HCT116 (cell line): ENCODE measurements around the gene AMMECR1. TPM values are rescaled to one million over a fixed set of nuclear protein-coding genes. Genes with fewer than 3 reads are reported as not detected.

Experiments
- ATAC-seq: fragments of 200-7000 bp; cut with Tn5 transposase; 2 replicates; pipeline ENCODE4 v1.9.1; 2020; ENCODE audit warnings: mild to moderate bottlenecking, moderate library complexity
- BruUV-seq: library from RNA; stranded (reverse); fragments of 400-500 nt; replicated peaks from 2 replicates; lab custom pipeline; 2021; lab: Mats Ljungman, UMichigan
- CTCF ChIA-PET: fragments of 300-600 bp; sonication (Branson Sonifier 250); formaldehyde crosslinking; loops from one replicate; lab custom pipeline; 2021; ENCODE audit warnings: antibody characterized with exemption; lab: Charles Lee
- POLR2A ChIA-PET: fragments of 300-600, 350-600 bp; sonication (Branson Sonifier 250); formaldehyde crosslinking; loops from one replicate; lab custom pipeline; 2021; ENCODE audit warnings: antibody characterized with exemption; lab: Charles Lee
- RAD21 ChIA-PET, 2 experiments: fragments of 300-600 bp; sonication (Branson Sonifier 250); formaldehyde crosslinking; loops; one replicate each; lab custom pipeline; 2023; ENCODE audit warnings: low total read pairs in 2 of 2; ENCODE audit not compliant: uncharacterized antibody in 2 of 2, unreplicated experiment in 2 of 2, low non-redundant PET in 1 of 2; lab: Charles Lee
- DNase-seq: peaks from one replicate; pipeline ENCODE4 v3.0.0-alpha.2; 2010; ENCODE audit warnings: low read depth, low spot score
- H2AFZ ChIP-seq: fragments of 200-600 bp; shearing (Covaris generic), sonication (generic); 2 replicates; pipeline ENCODE4 v1.6.1; 2017; ENCODE audit warnings: low read depth, mixed run types, mixed read lengths, antibody characterized with exemption, low read length; ENCODE audit not compliant: poor library complexity, severe bottlenecking
- H3K27ac ChIP-seq: 2 replicates; pipeline ENCODE4 v1.5.1; 2012; ENCODE audit warnings: low read depth, low read length
- H3K27me3 ChIP-seq: fragments of 200-600 bp; sonication (generic); 2 replicates; pipeline ENCODE4 v1.6.1; 2016; ENCODE audit warnings: mixed run types, low read length, mixed read lengths; ENCODE audit not compliant: insufficient read depth
- H3K36me3 ChIP-seq, 2 experiments: fragments of 200-500 bp in 1 of 2; fragments of 200-600 bp in 1 of 2; sonication (Bioruptor generic) in 1 of 2; sonication (generic) in 1 of 2; 2 replicates each; pipeline versions ENCODE4 v1.5.1 to v1.6.1; 2014 to 2016; ENCODE audit warnings: low read length in 2 of 2, inconsistent platforms in 1 of 2, mixed read lengths in 1 of 2, mixed run types in 1 of 2; ENCODE audit not compliant: insufficient read depth in 2 of 2, control insufficient read depth in 1 of 2
- H3K4me1 ChIP-seq, 2 experiments: fragments of 200-600 bp in 1 of 2; sonication (generic) in 1 of 2; 2 replicates each; pipeline versions ENCODE4 v1.5.1 to v1.6.1; 2012 to 2017; ENCODE audit warnings: low read length in 2 of 2, inconsistent platforms in 1 of 2, mild to moderate bottlenecking in 1 of 2, mixed read lengths in 1 of 2, mixed run types in 1 of 2, moderate library complexity in 1 of 2; ENCODE audit not compliant: insufficient read depth in 2 of 2, control insufficient read depth in 1 of 2
- H3K4me2 ChIP-seq: fragments of 200-600 bp; sonication (generic); 2 replicates; pipeline ENCODE4 v1.6.1; 2017; ENCODE audit warnings: mixed run types, low read length, mixed read lengths
- H3K4me3 ChIP-seq, 2 experiments: fragments of 200-600 bp in 1 of 2; sonication (generic) in 1 of 2; replicated peaks in 1 of 2; 2 replicates each; pipeline ENCODE4 v1.5.1; 2011 to 2016; ENCODE audit warnings: low read length in 2 of 2, control low read depth in 1 of 2, low read depth in 1 of 2, mild to moderate bottlenecking in 1 of 2, mixed read lengths in 1 of 2, mixed run types in 1 of 2
- H3K79me2 ChIP-seq: fragments of 200-600 bp; sonication (generic); 2 replicates; pipeline ENCODE4 v1.6.1; 2017; ENCODE audit warnings: mild to moderate bottlenecking, mixed run types, low read length, moderate library complexity, mixed read lengths; ENCODE audit not compliant: insufficient read depth
- H3K9ac ChIP-seq: fragments of 200-600 bp; sonication (generic); 2 replicates; pipeline ENCODE4 v1.6.1; 2016; ENCODE audit warnings: low read length, mixed read lengths
- H3K9me2 ChIP-seq: fragments of 200-600 bp; sonication (generic), shearing (Covaris generic); 2 replicates; pipeline ENCODE4 v1.6.1; 2017; ENCODE audit warnings: mixed run types, mild to moderate bottlenecking, moderate library complexity; ENCODE audit not compliant: insufficient read depth
- H3K9me3 ChIP-seq, 2 experiments: fragments of 200-500 bp in 1 of 2; fragments of 200-600 bp in 1 of 2; sonication (Bioruptor generic) in 1 of 2; sonication (generic) in 1 of 2; 2 replicates each; pipeline ENCODE4 v1.6.1; 2014 to 2017; ENCODE audit warnings: low read length in 2 of 2, mixed read lengths in 2 of 2, inconsistent platforms in 1 of 2, low read depth in 1 of 2, mild to moderate bottlenecking in 1 of 2, mixed run types in 1 of 2, moderate library complexity in 1 of 2; ENCODE audit not compliant: control insufficient read depth in 1 of 2, insufficient read depth in 1 of 2
- H4K20me1 ChIP-seq: fragments of 200-600 bp; sonication (generic), shearing (Covaris generic); 2 replicates; pipeline ENCODE4 v1.6.1; 2017; ENCODE audit warnings: mixed run types, mild to moderate bottlenecking, moderate library complexity; ENCODE audit not compliant: insufficient read depth
- CBX3 ChIP-seq: IDR thresholded peaks from 2 replicates; pipeline ENCODE4 v1.6.1; 2012; ENCODE audit warnings: low read depth
- CEBPB ChIP-seq: IDR thresholded peaks from 2 replicates; pipeline ENCODE4 v1.6.1; 2012; ENCODE audit warnings: low read depth
- ELF1 ChIP-seq: IDR thresholded peaks from 2 replicates; pipeline ENCODE4 v1.6.1; 2012; ENCODE audit warnings: low read depth, borderline replicate concordance
- EZH2 ChIP-seq: fragments of 200-600 bp; sonication (generic); IDR thresholded peaks from 2 replicates; pipeline ENCODE4 v1.6.1; 2017; ENCODE audit warnings: antibody characterized with exemption, mixed run types
- EZH2phosphoT487 ChIP-seq: fragments of 200-600 bp; IDR thresholded peaks from 2 replicates; pipeline ENCODE4 v1.6.1; 2018; ENCODE audit warnings: antibody characterized with exemption, borderline replicate concordance
- FOSL1 ChIP-seq: IDR thresholded peaks from 2 replicates; pipeline ENCODE4 v1.6.1; 2012; ENCODE audit warnings: low read depth
- JUND ChIP-seq: IDR thresholded peaks from 2 replicates; pipeline ENCODE4 v1.6.1; 2012
- POLR2A ChIP-seq: IDR thresholded peaks from 2 replicates; pipeline ENCODE4 v1.7.0; 2011; ENCODE audit warnings: borderline replicate concordance; ENCODE audit not compliant: insufficient read depth, insufficient read length; ENCODE audit errors: extremely low read depth
- POLR2AphosphoS5 ChIP-seq: IDR thresholded peaks from 2 replicates; pipeline ENCODE4 v1.6.1; 2011; ENCODE audit warnings: mild to moderate bottlenecking, low read depth, low read length, moderate library complexity
- RAD21 ChIP-seq: IDR thresholded peaks from 2 replicates; pipeline ENCODE4 v1.6.1; 2012; ENCODE audit warnings: low read depth, mild to moderate bottlenecking
- SIN3A ChIP-seq: IDR thresholded peaks from 2 replicates; pipeline ENCODE4 v1.6.1; 2012; ENCODE audit warnings: low read depth
- SP1 ChIP-seq: IDR thresholded peaks from 2 replicates; pipeline ENCODE4 v1.6.1; 2012; ENCODE audit warnings: low read depth
- SRF ChIP-seq: IDR thresholded peaks from 2 replicates; pipeline ENCODE4 v1.6.1; 2012; ENCODE audit warnings: low read depth
- TCF7L2 ChIP-seq: IDR thresholded peaks from 2 replicates; pipeline ENCODE4 v1.7.0; 2011; ENCODE audit warnings: borderline replicate concordance, inconsistent platforms; ENCODE audit not compliant: insufficient read depth, insufficient read length; ENCODE audit errors: extremely low read depth
- YY1 ChIP-seq: IDR thresholded peaks from 2 replicates; pipeline ENCODE4 v1.6.1; 2011; ENCODE audit warnings: low read length, low read depth, moderate library complexity, mild to moderate bottlenecking; ENCODE audit not compliant: insufficient replicate concordance; ENCODE audit errors: extremely low read depth
- ZFX ChIP-seq: fragments of 450-650 bp; IDR thresholded peaks from 2 replicates; pipeline ENCODE4 v1.6.1; 2017
- ZNF274 ChIP-seq: fragments of 200-500 bp; sonication (Bioruptor generic); IDR thresholded peaks from 2 replicates; pipeline ENCODE4 v1.6.1; 2014; ENCODE audit warnings: mild to moderate bottlenecking, low read depth, low read length, inconsistent platforms
- intact Hi-C: fragments of 100-400 bp; cut with micrococcal nuclease; formaldehyde crosslinking; loops from 2 replicates; pipeline ENCODE4 v1.10.0; 2022
- total RNA-seq: library from RNA; stranded (reverse); gene quantifications from one replicate; pipeline ENCODE4 v1.2.1, GENCODE V29; 2021; ENCODE audit not compliant: unreplicated experiment
- TF ChIP-seq, protein P1 (sequence below): IDR thresholded peaks from 2 replicates; pipeline ENCODE4 v1.6.1; 2012
- TF ChIP-seq, protein P2 (sequence below): IDR thresholded peaks from 2 replicates; pipeline ENCODE4 v1.6.1; 2012; ENCODE audit warnings: low read depth
- TF ChIP-seq, protein P3 (sequence below): IDR thresholded peaks from 2 replicates; pipeline ENCODE4 v1.6.1; 2011; ENCODE audit warnings: mild to moderate bottlenecking, low read length, moderate library complexity; ENCODE audit not compliant: insufficient replicate concordance; ENCODE audit errors: extremely low read depth

AMMECR1 gene
- total RNA-seq, 1 experiment from 2014 or later: 9.2 TPM

DNA sequence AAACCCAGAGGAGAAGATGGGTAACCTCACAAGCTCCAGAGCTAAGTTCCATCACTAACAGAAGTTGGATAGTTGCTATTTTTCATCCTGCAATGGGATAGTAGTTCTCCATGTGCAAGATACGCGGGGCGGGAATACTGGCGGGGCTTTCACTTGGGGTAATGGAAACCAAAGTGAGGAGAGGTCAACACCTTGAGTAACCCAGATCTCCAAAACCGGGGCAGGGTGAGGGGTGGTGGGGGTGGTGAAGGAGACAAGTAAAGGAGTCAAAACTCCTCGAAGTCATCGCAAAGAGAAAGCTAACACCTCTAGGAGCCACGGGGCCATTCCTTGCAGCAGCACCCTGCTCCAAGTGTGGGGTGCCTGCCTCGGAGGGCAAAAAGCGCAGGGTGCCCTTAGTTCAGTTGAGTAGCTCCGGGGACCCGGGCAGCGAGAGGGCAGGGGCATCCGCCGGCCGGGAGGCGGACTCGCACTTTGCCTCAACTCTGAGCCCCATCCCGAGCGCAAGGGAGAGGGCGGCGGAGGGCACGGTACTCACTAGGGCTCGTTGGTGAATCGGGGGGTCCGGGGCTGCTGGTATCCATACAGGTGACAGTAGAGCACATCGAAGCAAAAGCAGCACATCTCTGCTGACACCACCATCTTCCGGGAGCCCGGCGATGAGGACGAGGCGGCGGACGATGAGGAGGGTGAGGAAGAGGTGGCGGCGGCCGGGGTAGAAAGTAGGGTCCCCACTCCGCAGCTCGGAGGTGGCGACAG is 645 bp downstream of the AMMECR1 start:
- H3K27ac ChIP-seq: peak overlapping the region; percentile 63
- H3K79me2 ChIP-seq: peaks cover 38% of the 10 kb centered on the region
- H3K9me3 ChIP-seq: no peaks in the 10 kb centered on the region
- intact Hi-C loops: loop anchor here (5.0 to 10.0 kb wide), 3 partner anchors 90 to 402 kb away; no protein-coding TSS in a partner anchor
- peak overlapping the region; percentile 71 to 75 for H3K4me3 ChIP-seq
- ATAC-seq (peak; percentile 39), DNase-seq (no peak)
- TF ChIP-seq SRF (no peak), JUND (no peak), SP1 (no peak), POLR2AphosphoS5 (no peak), CEBPB (no peak), YY1 (no peak), CBX3 (no peak), SIN3A (no peak), ZNF274 (no peak), EZH2phosphoT487 (no peak), RAD21 (no peak), TCF7L2 (no peak), POLR2A (no peak), ZFX (no peak), FOSL1 (no peak), ELF1 (no peak), EZH2 (no peak)
- TF ChIP-seq, protein P1, sequence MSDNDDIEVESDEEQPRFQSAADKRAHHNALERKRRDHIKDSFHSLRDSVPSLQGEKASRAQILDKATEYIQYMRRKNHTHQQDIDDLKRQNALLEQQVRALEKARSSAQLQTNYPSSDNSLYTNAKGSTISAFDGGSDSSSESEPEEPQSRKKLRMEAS: no peak
- TF ChIP-seq, protein P2, sequence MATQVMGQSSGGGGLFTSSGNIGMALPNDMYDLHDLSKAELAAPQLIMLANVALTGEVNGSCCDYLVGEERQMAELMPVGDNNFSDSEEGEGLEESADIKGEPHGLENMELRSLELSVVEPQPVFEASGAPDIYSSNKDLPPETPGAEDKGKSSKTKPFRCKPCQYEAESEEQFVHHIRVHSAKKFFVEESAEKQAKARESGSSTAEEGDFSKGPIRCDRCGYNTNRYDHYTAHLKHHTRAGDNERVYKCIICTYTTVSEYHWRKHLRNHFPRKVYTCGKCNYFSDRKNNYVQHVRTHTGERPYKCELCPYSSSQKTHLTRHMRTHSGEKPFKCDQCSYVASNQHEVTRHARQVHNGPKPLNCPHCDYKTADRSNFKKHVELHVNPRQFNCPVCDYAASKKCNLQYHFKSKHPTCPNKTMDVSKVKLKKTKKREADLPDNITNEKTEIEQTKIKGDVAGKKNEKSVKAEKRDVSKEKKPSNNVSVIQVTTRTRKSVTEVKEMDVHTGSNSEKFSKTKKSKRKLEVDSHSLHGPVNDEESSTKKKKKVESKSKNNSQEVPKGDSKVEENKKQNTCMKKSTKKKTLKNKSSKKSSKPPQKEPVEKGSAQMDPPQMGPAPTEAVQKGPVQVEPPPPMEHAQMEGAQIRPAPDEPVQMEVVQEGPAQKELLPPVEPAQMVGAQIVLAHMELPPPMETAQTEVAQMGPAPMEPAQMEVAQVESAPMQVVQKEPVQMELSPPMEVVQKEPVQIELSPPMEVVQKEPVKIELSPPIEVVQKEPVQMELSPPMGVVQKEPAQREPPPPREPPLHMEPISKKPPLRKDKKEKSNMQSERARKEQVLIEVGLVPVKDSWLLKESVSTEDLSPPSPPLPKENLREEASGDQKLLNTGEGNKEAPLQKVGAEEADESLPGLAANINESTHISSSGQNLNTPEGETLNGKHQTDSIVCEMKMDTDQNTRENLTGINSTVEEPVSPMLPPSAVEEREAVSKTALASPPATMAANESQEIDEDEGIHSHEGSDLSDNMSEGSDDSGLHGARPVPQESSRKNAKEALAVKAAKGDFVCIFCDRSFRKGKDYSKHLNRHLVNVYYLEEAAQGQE: no peak
- TF ChIP-seq, protein P3, sequence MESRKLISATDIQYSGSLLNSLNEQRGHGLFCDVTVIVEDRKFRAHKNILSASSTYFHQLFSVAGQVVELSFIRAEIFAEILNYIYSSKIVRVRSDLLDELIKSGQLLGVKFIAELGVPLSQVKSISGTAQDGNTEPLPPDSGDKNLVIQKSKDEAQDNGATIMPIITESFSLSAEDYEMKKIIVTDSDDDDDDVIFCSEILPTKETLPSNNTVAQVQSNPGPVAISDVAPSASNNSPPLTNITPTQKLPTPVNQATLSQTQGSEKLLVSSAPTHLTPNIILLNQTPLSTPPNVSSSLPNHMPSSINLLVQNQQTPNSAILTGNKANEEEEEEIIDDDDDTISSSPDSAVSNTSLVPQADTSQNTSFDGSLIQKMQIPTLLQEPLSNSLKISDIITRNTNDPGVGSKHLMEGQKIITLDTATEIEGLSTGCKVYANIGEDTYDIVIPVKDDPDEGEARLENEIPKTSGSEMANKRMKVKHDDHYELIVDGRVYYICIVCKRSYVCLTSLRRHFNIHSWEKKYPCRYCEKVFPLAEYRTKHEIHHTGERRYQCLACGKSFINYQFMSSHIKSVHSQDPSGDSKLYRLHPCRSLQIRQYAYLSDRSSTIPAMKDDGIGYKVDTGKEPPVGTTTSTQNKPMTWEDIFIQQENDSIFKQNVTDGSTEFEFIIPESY: no peak
- no peaks in the 10 kb centered on the region for H3K36me3 ChIP-seq
- peak overlapping the region; percentile 76 for H3K9ac ChIP-seq
- ChIA-PET POLR2A (interaction anchor here (0.8 to 1.2 kb wide), 2 partner anchors 9 to 24 kb away, joined by 3 to 4 read pairs; no protein-coding TSS in a partner anchor), CTCF (no interaction called here), RAD21 (no interaction called here)
- no peaks in the 10 kb centered on the region for H3K9me2 ChIP-seq
- H2AFZ ChIP-seq: no peak overlapping the region
- no peaks in the 10 kb centered on the region for H4K20me1 ChIP-seq
- peaks cover 0 to 14% of the 10 kb centered on the region in 2 experiments; a peak in 1 of 4 replicates for H3K4me1 ChIP-seq
- H3K27me3 ChIP-seq: no peaks in the 10 kb centered on the region
- TSS peak; percentile 46 for BruUV-seq
- H3K4me2 ChIP-seq: peak overlapping the region; percentile 75
